HepG2 (cell line): ENCODE data around the gene IL1R1. TPM values are rescaled to one million over a fixed set of nuclear protein-coding genes. Genes with fewer than 3 reads are reported as not detected.

Source experiments
- ATAC-seq: fragments of 200-7000 bp; cut with Tn5 transposase; 3 replicates; pipeline ENCODE4 v1.9.1; 2020; ENCODE audit warnings: mild to moderate bottlenecking, moderate library complexity
- BruUV-seq: library from RNA; stranded (reverse); fragments of 400-500 nt; replicated peaks from 2 replicates; lab custom pipeline; 2021; lab: Mats Ljungman, UMichigan
- CTCF ChIA-PET: fragments of 300-600 bp; formaldehyde crosslinking; extraction: SDS; loops from one replicate; lab custom pipeline; 2021; ENCODE audit warnings: low total read pairs, inconsistent platforms, low intra/inter-chr PET ratio; lab: Yijun Ruan, JAX
- POLR2A ChIA-PET: fragments of 350-600 bp; sonication (Branson Sonifier 250); formaldehyde crosslinking; loops from one replicate; lab custom pipeline; 2020; ENCODE audit warnings: antibody characterized with exemption, inconsistent platforms; lab: Yijun Ruan, JAX
- DNase-seq: peaks from one replicate; pipeline ENCODE4 v3.0.0-alpha.2; 2015; ENCODE audit warnings: low spot score
- FAIRE-seq: peaks from 3 replicates; lab custom pipeline; 2011; peaks lifted over from hg19 to GRCh38; lab: Jason Lieb, UNC
- H2AFZ ChIP-seq: one replicate; pipeline ENCODE4 v1.6.1; 2011; ENCODE audit warnings: low read length, inconsistent platforms
- H3K27ac ChIP-seq: fragments of 300-600 bp; 3 replicates; pipeline ENCODE4 v1.8.0; 2011; ENCODE audit warnings: mixed run types, mild to moderate bottlenecking, mixed read lengths, low read length, inconsistent platforms; ENCODE audit not compliant: insufficient read depth; ENCODE audit errors: extremely low read length
- H3K27me3 ChIP-seq, 2 experiments: fragments of 200-600 bp in 1 of 2; 2 replicates in 1 of 2; 3 replicates in 1 of 2; pipeline versions ENCODE4 v1.6.0 to v1.8.0; 2011; ENCODE audit warnings: low read length in 2 of 2, mild to moderate bottlenecking in 2 of 2, moderate library complexity in 2 of 2, inconsistent platforms in 1 of 2; ENCODE audit not compliant: insufficient read depth in 2 of 2, control insufficient read depth in 1 of 2
- H3K36me3 ChIP-seq, 2 experiments: fragments of 200-600 bp in 1 of 2; replicated peaks in 1 of 2; 2 replicates in 1 of 2; 3 replicates in 1 of 2; pipeline versions ENCODE4 v1.5.1 to v1.8.0; 2011; ENCODE audit warnings: low read length in 2 of 2, inconsistent platforms in 1 of 2; ENCODE audit not compliant: insufficient read depth in 2 of 2, control insufficient read depth in 1 of 2
- H3K4me1 ChIP-seq: 2 replicates; pipeline ENCODE4 v1.5.1; 2012; ENCODE audit warnings: low read length, inconsistent platforms; ENCODE audit not compliant: insufficient read depth
- H3K4me2 ChIP-seq: 2 replicates; pipeline ENCODE4 v1.6.0; 2011; ENCODE audit warnings: low read depth, low read length, inconsistent platforms
- H3K4me3 ChIP-seq, 3 experiments: fragments of 200-600 bp in 1 of 3; sonication (generic), shearing (Covaris generic) in 1 of 3; replicated peaks in 1 of 3; 2 replicates each; pipeline ENCODE4 v1.5.1; 2011 to 2016; ENCODE audit warnings: low read length in 3 of 3, inconsistent platforms in 2 of 3, low read depth in 2 of 3, mild to moderate bottlenecking in 2 of 3, control low read depth in 1 of 3, mixed read lengths in 1 of 3; ENCODE audit not compliant: insufficient read depth in 1 of 3
- H3K79me2 ChIP-seq: one replicate; pipeline ENCODE4 v1.6.1; 2011; ENCODE audit warnings: low read length, inconsistent platforms; ENCODE audit not compliant: insufficient read depth
- H3K9ac ChIP-seq: 2 replicates; pipeline ENCODE4 v1.6.0; 2011; ENCODE audit warnings: mild to moderate bottlenecking, low read depth, low read length, inconsistent platforms; ENCODE audit not compliant: insufficient read depth
- H3K9me3 ChIP-seq: 2 replicates; pipeline ENCODE4 v1.5.1; 2012; ENCODE audit warnings: mild to moderate bottlenecking, low read length
- H4K20me1 ChIP-seq: 2 replicates; pipeline ENCODE4 v1.6.0; 2011; ENCODE audit warnings: inconsistent platforms, mild to moderate bottlenecking, low read length, moderate library complexity; ENCODE audit not compliant: insufficient read depth
- CBX5 ChIP-seq: sonication (generic); formaldehyde crosslinking; IDR thresholded peaks from 2 replicates; pipeline ENCODE4 v1.4.0; 2020; ENCODE audit warnings: missing genetic modification reagents, borderline replicate concordance
- GATAD2A ChIP-seq: IDR thresholded peaks from 2 replicates; pipeline ENCODE4 v1.6.1; 2016
- HHEX ChIP-seq: IDR thresholded peaks from 2 replicates; pipeline ENCODE4 v1.6.1; 2016; ENCODE audit warnings: control low read depth
- HNF4A ChIP-seq: sonication (generic); formaldehyde crosslinking; IDR thresholded peaks from 2 replicates; pipeline ENCODE4 v1.4.0; 2020; ENCODE audit warnings: missing genetic modification reagents
- HNRNPH1 ChIP-seq: fragments of 200-400 bp; formaldehyde crosslinking; optimal IDR thresholded peaks from 2 replicates; pipeline ENCODE3; 2017; ENCODE audit warnings: mild to moderate bottlenecking, low read depth, low read length
- MBD4 ChIP-seq: IDR thresholded peaks from 2 replicates; pipeline ENCODE4 v1.6.1; 2012; ENCODE audit warnings: low read length, inconsistent platforms, borderline replicate concordance
- NKX3-1 ChIP-seq: sonication (generic); formaldehyde crosslinking; IDR thresholded peaks from 2 replicates; pipeline ENCODE4 v1.5.0; 2020; ENCODE audit warnings: missing genetic modification reagents
- PATZ1 ChIP-seq: sonication (generic); formaldehyde crosslinking; IDR thresholded peaks from 2 replicates; pipeline ENCODE4 v1.4.0; 2020; ENCODE audit warnings: missing genetic modification reagents
- PAXIP1 ChIP-seq: sonication (generic); formaldehyde crosslinking; conservative IDR thresholded peaks from 2 replicates; pipeline ENCODE4 v1.4.0; 2020; ENCODE audit warnings: mild to moderate bottlenecking, missing genetic modification reagents, moderate library complexity
- PCBP1 ChIP-seq: fragments of 200-400 bp; formaldehyde crosslinking; IDR thresholded peaks from 2 replicates; pipeline ENCODE4 v1.6.1; 2017; ENCODE audit warnings: mild to moderate bottlenecking, low read depth, low read length, borderline replicate concordance
- RBM22 ChIP-seq: fragments of 200-400 bp; formaldehyde crosslinking; optimal IDR thresholded peaks from 2 replicates; pipeline ENCODE3; 2017; ENCODE audit warnings: mild to moderate bottlenecking, low read length, moderate library complexity
- ZBTB38 ChIP-seq: sonication (generic); formaldehyde crosslinking; IDR thresholded peaks from 2 replicates; pipeline ENCODE4 v1.5.1; 2020; ENCODE audit warnings: mild to moderate bottlenecking, missing genetic modification reagents
- ZBTB7A ChIP-seq: sonication (generic); formaldehyde crosslinking; IDR thresholded peaks from 2 replicates; pipeline ENCODE4 v1.8.0; 2022; ENCODE audit warnings: mild to moderate bottlenecking, missing genetic modification reagents
- ZFP41 ChIP-seq: sonication (generic); formaldehyde crosslinking; IDR thresholded peaks from 2 replicates; pipeline ENCODE4 v1.4.0; 2020; ENCODE audit warnings: mild to moderate bottlenecking, missing genetic modification reagents, borderline replicate concordance
- ZNF704 ChIP-seq: sonication (generic); formaldehyde crosslinking; IDR thresholded peaks from 2 replicates; pipeline ENCODE4 v1.8.1; 2023; ENCODE audit warnings: mild to moderate bottlenecking, inconsistent platforms, moderate library complexity, missing genetic modification reagents, borderline replicate concordance
- WGBS: methylation state at CpG from one replicate; pipeline ENCODE4 v1.1.6; 2017; ENCODE audit warnings: low lambda C conversion rate; 5-methylcytosine and 5-hydroxymethylcytosine counted together
- in situ Hi-C: cut with HindIII; loops from 2 replicates; pipeline ENCODE4 v1.10.0; 2017; ENCODE audit warnings: low pct_unique_long_range_greater_than_20kb; ENCODE audit not compliant: extremely low pct_ligation_motif_present
- intact Hi-C: fragments of 100-400 bp; cut with micrococcal nuclease; formaldehyde crosslinking; loops from one replicate; pipeline ENCODE4 v1.10.0; 2022; ENCODE audit not compliant: unreplicated experiment
- polyA plus RNA-seq, 8 experiments: library from polyadenylated mRNA; depleted of rRNA in 3 of 8; stranded (reverse) in 7 of 8; unstranded in 1 of 8; fragments of >200 nt; fragmentation: Illumina TruSeq in 4 of 8; extraction: Trizol in 4 of 8; gene quantifications; 2 replicates each; pipeline versions ENCODE4 v1.2.1 to v1.2.3, GENCODE V29; 2011 to 2016; ENCODE audit warnings: low read depth in 4 of 8, missing spikeins in 1 of 8, mixed read lengths in 1 of 8; ENCODE audit not compliant: insufficient read depth in 1 of 8
- total RNA-seq, 5 experiments: library from RNA; depleted of rRNA; stranded (reverse); fragments of >200 nt; fragmentation: Illumina TruSeq; extraction: Trizol; gene quantifications; 2 replicates each; pipeline ENCODE4 v1.2.3, GENCODE V29; 2016; ENCODE audit warnings: low read depth in 1 of 5

The IL1R1 gene
- total and polyA plus RNA-seq, 2 of the 13 experiments (the other 11 are each of a cell fraction or from before 2014, with no cell fraction given), result 38.0 to 93.1 TPM

GRCh38 chr2:102180687-102180999, 38.1 kb downstream of the IL1R1 start (continued):
- TF ChIP-seq PATZ1 (CRISPR knock-in tag) (peak; percentile 81), MBD4 (0 out of 2 replicates have a peak, but pooled peaks have one; percentile 18), PAXIP1 (CRISPR knock-in tag) (0 out of 2 replicates have a peak, but pooled peaks have one; percentile 14), RBM22 (peak; percentile 88), CBX5 (CRISPR knock-in tag) (no peak), GATAD2A (CRISPR knock-in tag) (no peak), ZBTB7A (no peak), HNRNPH1 (no peak), HNF4A (CRISPR knock-in tag) (peak; percentile 36; the same call in 1 of the 2 replicates)
- TF ChIP-seq, all 625 proteins: peak for 14

GRCh38 chr2:102181376-102181775, 38.8 kb downstream of the IL1R1 start:
- DNase-seq (no peak), FAIRE-seq (no peak), ATAC-seq (no peak)
- Histone ChIP-seq H3K27ac (no peak overlapping the region), H3K9ac (no peak overlapping the region), H3K4me3 (no peak overlapping the region), H4K20me1 (no peaks in the 10 kb centered on the region), H3K9me3 (no peaks in the 10 kb centered on the region), H3K4me1 (peaks cover 54% of the 10 kb centered on the region), H3K36me3 (peaks cover 8 to 17% of the 10 kb centered on the region in 2 experiments; a peak in 4 of 5 replicates), H2AFZ (no peak overlapping the region), H3K27me3 (no peaks in the 10 kb centered on the region), H3K79me2 (no peaks in the 10 kb centered on the region), H3K4me2 (no peak overlapping the region)
- 98% methylated on average over 5 of the region's 5 CpGs for WGBS
- ChIA-PET CTCF (no interaction called here), POLR2A (no interaction called here)
- BruUV-seq, result no TSS peak
- intact Hi-C loops (no loop called here), in situ Hi-C loops (no loop called here)
- TF ChIP-seq PAXIP1 (CRISPR knock-in tag) (no peak), ZFP41 (CRISPR knock-in tag) (no peak), ZNF704 (no peak), ZBTB38 (CRISPR knock-in tag) (no peak), HHEX (no peak), NKX3-1 (CRISPR knock-in tag) (no peak), PCBP1 (no peak)
